GM18907 (cell line): Measurements from ENCODE around the gene MAT2A.

Source experiments
- ATAC-seq: cut with Tn5 transposase; IDR thresholded peaks from one replicate; pipeline ENCODE4 v1.9.1; 2021; ENCODE audit warnings: mild to moderate bottlenecking, moderate library complexity; ENCODE audit not compliant: unreplicated experiment

MAT2A gene

DNA sequence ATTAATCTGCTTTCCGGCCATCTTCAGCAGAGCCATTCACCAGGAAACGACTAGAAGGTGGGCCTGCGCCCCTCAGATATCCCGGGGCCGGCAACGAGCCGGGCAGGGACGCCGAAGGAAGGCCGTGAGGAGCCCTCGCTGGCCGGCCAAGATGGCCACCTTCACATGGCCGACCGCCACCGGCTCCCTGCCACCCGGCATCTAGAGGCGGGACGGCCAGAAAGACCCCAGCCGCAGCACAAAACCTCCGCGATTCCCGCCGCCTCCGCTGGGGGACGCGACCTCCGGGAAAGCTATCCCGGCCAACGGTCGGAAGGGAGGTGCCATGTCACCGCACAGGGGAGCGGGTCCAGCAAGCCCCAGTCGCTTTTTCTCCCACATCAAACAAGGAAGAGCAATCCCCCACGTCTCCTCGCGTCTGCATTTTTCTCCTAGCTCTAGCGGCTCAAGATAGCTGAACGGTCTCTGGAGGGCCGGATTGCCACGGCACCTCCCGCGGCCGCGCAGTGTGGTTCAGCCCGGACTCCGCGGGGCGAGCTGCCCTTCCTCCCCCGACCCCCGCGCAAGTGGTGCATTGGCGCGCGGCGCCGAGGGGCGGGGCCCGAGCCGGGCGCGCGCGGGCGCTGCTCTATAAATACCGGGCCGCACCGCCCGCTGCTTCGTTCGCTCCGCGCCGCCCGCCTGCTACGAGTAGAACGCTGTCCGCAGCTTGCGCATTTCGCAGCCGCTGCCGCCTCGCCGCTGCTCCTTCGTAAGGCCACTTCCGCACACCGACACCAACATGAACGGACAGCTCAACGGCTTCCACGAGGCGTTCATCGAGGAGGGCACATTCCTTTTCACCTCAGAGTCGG lies at the start of gene MAT2A:
Gene MAT2A, plus strand, starts transcription at position 662 of the 854 bp plus-strand sequence. Its CDS starts 120 bp downstream, at position 782.
- ATAC-seq = peak; percentile 79

DNA sequence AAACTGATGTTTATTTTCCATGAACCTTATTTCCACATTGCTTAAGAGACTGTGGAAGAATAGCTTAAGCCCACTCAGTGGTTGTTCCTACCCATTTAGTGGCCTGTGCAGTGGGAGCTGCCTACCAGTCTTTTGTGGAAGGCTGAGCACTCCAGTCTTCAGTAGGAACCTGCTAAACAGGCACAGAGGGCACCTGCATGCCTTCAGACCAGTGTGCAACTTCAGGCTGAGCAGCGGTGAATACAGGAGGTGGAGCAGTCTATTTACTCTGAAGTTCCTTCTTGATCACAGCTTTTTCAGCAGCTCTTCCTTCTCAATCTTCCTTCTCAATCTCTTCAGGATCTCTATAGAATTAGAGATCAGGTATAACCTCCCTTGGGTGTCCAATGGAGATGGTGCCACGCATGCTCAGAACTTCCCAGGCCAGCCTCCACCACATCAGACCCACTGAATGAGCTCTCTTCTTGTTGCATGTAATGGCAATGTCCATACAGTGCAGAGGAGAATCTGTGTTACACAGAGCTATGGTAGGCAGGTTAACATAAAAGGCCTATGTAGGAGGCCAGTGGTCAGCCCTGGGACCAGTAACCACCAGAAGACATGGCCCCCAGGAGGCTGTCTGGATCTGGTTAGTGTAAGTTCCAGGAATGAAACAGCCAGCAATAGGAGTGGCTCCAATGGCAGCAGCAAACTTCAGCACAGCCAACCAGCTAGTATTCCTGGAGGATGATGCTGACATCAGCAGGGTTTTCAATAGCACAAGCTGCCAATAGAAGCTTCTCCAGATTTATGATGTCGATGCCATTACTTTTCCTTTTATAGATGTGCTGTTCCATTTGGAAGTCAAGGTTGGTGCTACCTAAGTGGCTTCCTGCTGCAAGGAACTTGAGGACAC lies 47.9 kb upstream of the MAT2A start:
- ATAC-seq = no peak

DNA sequence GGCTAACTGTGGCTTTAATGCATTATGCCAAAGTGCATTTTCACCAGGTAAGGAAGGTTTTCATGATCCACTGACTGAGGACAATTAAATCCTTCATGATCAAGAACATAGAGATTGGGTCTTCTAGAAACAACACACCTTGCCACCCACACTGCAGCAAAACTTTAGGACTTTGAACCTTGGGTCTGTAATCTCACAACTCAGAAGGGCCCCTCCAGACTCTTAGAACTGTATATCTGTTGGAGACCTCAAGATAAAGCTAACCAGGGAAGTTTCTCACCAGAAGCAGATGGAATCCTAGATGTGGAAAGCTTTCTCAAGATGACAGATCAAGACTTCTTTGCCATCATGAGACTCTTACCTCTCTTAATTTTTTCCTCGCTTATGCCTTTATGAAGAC lies 42.5 kb upstream of the MAT2A start:
- no peak for ATAC-seq

DNA sequence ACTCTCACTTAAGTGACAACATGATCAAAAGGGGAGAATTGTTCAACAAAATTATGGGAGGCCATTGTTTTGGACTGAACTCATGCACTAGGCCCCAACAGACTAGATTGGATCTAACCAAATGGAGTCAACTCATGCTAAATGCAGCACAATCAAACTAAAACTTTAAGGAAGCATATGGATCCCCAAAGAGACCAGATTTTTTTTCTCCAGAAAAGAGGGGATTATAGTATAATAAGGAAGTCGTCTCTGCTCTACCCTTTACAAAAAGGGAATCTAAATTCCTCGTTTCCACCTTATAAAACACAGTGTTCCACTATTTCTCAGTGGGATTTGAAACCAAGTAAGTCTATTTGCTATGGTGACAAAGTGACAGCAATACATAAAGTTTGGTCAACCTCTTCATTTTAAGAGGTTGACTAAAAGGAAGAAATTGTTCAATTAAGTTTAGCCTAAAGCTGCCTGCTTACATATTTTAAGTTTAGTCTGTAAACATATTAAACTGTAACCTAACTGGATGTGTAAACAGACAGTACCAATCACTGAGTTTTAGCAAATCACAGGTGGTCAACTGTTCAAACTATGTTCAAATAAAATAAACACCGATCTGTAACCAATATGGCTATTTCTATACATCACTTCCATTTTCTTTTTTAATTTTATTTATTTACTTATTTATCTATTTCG lies 40.9 kb upstream of the MAT2A start:
- no peak for ATAC-seq

DNA sequence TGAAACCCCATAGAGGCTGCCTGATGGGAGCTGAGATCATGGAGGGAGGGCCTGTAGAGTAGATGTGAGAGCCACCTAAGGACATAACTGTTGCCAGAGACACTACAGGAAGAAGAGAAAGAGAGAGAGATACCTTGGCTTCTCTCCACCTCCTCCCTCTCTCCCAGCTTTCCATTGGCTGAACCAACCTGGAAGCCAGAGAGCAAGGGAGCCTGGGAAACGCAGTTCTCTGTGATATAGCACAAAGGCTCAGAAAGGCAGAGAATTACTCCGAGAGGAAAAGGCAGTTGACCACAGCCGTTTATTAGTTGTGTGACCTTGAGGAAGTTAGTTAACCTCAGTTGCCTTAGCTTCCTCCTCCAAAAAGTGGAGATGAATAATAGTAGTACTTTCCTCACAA lies 37.7 kb upstream of the MAT2A start:
- ATAC-seq = no peak

DNA sequence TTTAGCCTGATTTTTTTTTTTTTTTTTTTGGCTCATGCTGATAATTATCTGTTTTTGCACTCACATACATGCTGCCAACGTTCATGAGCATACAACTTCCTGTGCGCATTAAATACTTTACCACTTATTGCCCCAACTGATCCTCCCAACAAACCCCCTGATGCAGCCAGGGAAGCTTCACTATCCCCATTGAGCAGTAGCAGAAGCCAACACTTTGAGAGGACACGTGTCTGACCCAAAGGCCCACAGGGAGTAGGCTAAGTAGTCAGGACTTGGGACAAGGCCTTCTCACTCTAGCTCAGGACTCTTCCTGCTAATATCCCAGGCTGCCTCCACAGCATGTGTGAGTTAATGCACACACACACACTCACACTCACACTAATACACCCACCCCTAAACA lies 36.2 kb upstream of the MAT2A start:
- no peak for ATAC-seq

DNA sequence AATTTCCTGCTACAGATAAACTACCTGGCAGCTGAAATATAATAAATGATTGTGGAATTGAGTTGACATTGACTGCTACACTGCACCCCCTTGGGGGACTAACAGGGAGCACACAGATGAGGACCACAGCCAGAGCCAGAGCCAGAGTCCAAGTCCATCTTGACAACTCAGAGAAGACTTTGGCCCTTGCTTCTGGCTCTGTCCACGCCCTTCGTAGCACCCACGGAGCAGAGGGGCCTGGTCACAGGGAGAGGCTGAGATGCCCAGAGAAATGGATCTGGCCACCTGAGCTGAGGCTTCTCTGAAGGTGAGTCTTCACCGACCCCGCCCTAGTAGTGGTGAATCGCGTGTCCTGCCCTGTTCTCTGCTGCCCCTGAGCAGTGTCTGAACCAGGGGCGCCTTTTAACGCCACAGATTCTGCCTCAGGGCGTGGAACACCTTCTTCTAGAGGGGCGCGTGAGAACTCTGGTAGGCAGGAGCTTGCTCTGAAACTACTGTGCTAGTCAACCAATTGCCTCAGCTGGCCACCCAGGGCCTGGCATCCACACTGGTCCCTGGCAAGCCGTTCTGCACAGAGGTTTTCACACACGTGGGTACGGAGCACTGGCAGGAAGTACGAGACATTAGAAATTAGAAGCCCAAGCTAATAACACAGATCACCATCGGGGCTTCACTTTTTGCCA lies 35.7 kb upstream of the MAT2A start:
- no peak for ATAC-seq

DNA sequence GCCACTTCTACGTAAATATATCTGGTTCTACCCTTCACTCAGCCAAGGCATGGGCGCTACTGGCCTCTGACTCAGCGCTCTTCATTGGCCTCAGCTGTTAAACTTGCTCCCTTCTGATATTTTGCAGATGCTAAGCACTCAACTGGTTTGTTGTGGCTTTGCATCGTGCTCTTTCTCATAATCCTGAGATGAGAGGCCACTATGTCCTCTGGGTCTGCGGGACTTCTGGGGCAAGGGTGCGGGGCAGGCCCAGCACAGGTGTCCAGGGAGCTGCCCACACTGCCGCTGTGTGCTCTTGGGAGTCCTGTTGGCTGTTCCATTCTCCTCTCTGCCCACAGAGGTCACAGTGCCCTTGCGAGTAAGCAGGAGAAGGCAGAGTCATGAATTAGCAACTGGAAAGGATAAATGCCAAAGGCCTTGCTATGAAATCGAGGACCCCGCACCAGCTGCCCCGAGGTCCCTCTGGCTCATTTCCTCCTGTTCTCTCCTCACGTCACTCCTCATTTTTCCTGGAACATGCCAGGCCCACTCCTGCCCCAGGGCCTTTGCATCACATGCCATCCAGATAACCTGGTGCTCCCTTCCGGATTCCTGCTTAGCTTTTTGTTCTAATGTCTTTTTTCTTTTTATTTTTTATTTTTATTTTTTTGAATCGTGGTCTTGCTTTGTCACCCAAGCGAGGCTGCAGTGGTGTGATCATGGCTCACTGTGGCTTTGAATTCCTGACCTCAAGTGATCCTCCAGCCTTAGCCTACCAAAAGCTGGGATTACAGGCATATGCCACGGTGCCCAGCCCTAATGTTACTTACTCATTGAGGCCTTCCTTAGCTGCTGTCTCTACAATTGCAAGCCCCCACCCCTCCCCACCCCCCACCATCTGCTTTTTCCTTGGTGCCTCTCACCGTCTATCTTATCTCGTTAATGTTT lies 34.9 kb upstream of the MAT2A start:
- ATAC-seq = no peak

DNA sequence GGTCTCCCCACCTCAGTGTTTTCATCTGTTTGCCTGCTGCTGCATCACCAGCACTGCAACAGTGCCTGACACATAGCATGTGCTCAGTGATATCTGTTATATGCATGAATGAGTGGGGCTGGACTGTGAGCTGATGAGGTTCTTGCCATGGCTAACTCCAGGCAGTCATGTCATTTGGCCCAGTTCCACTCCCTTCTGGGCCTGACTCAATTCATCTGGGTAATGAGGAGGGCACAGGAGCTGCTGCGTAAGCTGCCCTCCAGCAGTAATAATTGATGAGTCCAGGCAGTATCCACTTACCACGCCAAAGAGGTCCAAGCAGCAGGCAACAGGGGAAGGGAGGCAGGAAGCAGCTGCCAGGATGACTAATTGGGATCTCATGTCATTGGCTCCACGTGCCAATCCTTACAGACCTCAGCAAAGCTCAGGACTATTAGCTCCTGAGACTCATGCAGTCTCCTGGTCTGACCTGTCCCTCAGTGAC lies 34.1 kb upstream of the MAT2A start:
- no peak for ATAC-seq

DNA sequence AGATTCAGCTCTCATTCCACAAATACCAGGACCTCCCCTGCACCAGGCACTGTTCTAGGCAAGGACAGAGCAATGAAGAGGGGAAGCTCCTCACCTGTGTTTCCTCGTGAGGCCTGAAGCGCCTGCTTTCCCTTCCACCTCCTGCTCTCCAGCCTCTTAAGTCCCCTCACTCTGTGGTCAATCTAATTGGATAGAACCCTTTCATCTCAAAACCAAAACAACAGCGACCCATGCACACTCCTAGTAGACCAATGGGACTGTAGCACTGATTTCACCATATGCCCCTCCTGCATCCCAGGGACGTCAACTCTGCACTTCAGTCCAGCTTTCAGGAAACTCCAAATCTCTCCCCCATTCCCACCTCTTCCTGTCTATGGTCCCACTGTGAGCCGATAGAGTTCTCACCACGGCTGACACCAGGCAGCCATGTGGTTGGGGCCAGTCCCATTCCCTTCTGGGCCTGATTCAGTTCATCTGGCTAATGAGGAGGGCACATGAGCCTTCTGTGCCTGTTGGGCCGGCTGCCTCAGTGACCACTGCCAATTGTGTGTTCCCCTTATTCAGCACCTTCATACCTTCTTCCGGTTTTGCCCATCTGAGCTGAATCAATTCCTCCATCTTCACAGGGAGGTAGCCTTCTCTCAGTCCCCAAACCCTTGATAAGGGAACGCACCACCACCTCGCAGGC lies 33.3 kb upstream of the MAT2A start:
- no peak for ATAC-seq

DNA sequence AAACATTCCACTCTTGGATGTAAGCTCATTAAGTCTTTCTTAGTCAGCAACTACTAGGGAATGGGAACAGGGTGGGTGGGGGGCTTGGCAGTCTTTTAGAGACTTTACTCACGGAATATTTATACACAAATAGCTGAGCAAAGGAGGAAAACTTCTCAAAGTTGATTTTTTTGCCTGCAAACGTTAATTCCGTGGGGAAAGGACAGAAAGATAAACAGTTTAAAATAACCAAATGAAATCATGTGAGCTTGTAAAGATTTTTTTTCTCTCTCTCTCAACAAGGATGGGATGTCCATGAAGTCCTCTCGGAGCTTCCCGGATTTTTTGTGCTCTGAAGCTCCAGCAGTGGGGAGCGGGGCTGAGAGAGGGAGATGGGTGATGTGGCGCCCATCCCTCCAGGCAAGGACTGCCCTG lies 32.2 kb upstream of the MAT2A start:
- no peak for ATAC-seq

DNA sequence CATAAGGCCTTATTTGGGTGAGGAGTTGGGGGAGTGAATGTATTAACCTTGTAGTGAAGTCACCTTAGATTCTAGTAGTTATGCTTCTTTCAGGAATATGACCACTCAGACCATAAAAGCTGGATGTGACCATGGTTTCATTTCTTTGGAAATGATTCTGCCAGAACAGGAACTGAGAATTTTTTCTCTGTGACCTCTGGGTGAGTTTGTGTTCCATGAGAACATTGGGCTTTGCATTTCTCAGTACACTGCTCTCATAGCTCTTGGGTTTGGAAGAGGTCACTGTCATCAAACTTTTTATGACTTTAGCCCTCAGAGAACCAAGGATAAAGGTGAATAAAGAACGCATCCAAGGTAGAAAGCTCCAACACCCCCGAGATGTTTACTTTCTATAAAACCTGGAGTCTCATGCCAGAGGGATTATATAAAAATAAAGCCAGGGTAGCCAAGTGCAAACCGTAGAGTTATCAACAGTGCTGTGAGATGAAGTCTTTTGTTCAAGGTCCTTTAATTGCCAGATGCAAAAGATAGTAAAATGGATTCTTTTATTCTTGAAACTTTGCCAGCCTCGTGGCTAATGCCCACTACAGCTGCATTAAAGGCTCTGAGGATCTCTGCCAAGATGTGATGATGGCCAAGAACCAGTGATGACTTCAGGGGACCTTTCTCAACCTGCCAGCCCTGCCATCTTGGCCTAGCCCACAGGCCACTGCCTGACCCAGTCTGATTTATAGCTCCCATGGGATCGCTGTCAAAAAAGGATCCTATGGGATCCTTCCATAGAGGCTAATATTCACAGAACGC lies 27.8 kb upstream of the MAT2A start:
- ATAC-seq = no peak

DNA sequence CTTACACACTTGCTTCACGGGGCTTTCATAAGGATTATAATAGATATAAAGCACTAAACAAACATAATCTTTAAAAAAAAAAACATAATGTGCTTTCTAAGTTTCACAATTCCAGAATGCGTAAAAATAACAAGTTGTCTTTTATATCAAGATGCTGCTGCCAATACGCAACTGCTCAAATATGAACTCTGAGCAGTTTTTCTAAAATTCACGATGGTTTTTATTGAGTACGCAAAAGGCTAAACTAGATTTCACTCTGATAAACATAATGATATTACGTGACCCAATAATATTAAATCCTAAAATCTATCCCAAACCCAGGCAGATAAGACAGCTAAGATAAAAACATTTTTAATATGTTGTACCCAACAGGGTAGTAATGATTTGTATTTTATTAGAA lies 24.6 kb upstream of the MAT2A start:
- ATAC-seq = no peak

DNA sequence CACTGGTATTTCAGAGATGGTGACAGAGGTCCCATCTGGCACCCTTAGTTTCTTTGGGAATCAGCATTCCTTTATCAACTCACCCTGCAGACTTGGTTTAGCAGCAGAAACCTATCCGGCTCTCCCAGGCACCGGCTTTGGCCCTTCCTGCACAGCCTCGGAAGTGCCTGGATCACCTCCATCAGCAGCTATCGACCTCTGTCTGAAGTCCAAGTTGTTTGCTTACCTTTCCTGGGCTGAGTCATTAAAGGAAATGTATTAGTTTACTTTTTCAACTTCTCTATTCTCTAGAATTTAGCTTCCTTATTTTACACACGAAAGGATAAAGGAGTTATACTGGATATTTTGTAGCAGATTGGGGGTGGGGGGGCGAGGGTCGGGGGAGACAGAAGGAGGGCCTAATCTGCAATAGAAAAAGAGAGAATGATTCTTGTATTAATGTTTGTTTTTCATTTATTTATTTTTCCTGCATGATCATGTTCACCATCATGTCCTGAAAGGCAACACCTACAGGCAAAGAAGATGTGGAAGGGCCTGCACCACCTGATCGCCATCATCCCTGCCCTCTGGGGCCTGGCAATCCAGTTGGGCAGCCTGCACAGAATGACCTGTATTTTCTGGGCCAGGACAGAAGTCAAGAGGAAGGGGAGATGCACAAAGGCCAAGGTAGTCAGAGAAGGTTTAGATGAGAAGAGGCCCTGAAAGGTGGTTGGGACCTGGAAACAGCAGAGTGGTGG lies 22.1 kb upstream of the MAT2A start:
- no peak for ATAC-seq

DNA sequence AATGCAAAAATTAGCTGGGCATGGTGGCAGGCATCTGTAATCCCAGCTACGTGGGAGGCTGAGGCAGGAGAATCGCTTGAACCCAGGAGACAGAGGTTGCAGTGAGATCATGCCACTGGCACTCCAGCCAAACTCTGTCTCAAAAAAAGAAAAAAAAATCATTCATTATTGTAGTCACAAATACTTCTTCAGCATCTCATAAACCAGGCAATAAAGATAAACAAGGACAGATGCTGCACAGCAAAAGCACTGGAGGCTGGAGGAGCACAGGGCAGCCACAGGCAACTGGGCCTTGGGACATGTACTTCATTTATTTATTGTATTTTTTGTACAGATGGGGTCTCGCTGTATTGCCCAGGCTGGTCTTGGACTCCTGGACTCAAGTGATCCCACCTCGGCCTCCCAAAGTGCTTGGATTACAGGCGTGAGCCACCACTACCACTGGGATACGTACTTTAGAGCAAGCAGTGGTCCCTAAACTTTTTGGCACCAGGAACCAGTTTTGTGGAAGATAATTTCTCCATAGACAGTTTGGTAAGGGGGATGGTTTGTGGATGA lies 16.8 kb upstream of the MAT2A start:
- ATAC-seq = no peak

DNA sequence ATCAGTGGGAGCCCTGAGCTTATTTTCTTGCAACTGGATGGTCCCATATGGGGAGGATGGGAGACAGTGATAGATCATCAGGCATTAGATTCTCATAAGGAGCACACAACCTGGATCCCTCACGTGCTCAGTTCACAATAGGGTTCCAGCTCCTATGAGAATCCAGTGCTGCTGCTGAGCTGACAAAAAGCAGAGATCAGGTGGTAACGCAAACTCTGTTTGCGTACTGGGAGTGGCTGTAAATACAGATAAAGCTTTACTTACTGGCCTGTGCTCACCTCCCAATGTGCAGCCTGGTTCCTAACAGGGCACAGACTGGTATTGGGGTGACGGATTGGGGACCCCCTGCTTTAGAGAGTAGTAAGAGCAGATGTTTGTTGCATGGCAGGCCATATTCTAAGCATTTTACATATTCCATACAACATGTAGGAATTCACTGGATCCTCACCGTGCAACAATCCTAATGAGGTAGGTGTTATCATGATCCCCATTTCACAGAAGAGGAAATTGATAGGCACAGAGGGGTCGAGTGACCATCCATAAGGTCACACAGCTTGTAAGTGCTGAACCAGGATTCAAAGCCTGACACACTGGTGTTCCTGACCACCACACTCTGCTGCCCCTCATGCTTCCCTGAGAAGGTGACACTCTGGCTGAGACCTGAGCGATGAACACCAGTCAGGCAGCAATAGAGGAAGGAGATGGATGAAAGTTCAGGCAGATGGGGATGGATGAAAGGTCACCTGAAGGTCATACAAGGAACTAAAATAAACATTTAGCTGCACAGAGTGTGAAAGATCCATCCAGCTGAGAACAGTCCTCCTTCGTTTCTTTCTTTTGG lies 15.7 kb upstream of the MAT2A start:
- no peak for ATAC-seq
